HCT116 (cell line): ENCODE measurements around the gene NFIX.

Experiments used
- CTCF ChIP-seq, 3 experiments: fragments of 200-600 bp in 1 of 3; sonication (generic) in 1 of 3; IDR thresholded peaks in 2 of 3; conservative IDR thresholded peaks in 1 of 3; 2 replicates each; pipeline ENCODE4 v1.5.1; 2012 to 2017; ENCODE audit warnings: low read depth in 2 of 3, low read length in 2 of 3, antibody characterized with exemption in 1 of 3, borderline replicate concordance in 1 of 3, control low read depth in 1 of 3, mild to moderate bottlenecking in 1 of 3, mixed read lengths in 1 of 3, mixed run types in 1 of 3, moderate library complexity in 1 of 3; ENCODE audit not compliant: insufficient read depth in 1 of 3
- EGR1 ChIP-seq: IDR thresholded peaks from 2 replicates; pipeline ENCODE4 v1.6.1; 2012; ENCODE audit warnings: low read depth
- EZH2 ChIP-seq: fragments of 200-600 bp; sonication (generic); IDR thresholded peaks from 2 replicates; pipeline ENCODE4 v1.6.1; 2017; ENCODE audit warnings: antibody characterized with exemption, mixed run types
- MAX ChIP-seq: IDR thresholded peaks from 2 replicates; pipeline ENCODE4 v1.6.1; 2012
- POLR2A ChIP-seq: IDR thresholded peaks from 2 replicates; pipeline ENCODE4 v1.7.0; 2011; ENCODE audit warnings: borderline replicate concordance; ENCODE audit not compliant: insufficient read depth, insufficient read length; ENCODE audit errors: extremely low read depth
- POLR2AphosphoS5 ChIP-seq: IDR thresholded peaks from 2 replicates; pipeline ENCODE4 v1.6.1; 2011; ENCODE audit warnings: mild to moderate bottlenecking, low read depth, low read length, moderate library complexity
- RAD21 ChIP-seq: IDR thresholded peaks from 2 replicates; pipeline ENCODE4 v1.6.1; 2012; ENCODE audit warnings: low read depth, mild to moderate bottlenecking
- SIN3A ChIP-seq: IDR thresholded peaks from 2 replicates; pipeline ENCODE4 v1.6.1; 2012; ENCODE audit warnings: low read depth
- YY1 ChIP-seq: IDR thresholded peaks from 2 replicates; pipeline ENCODE4 v1.6.1; 2011; ENCODE audit warnings: low read length, low read depth, moderate library complexity, mild to moderate bottlenecking; ENCODE audit not compliant: insufficient replicate concordance; ENCODE audit errors: extremely low read depth

- TF ChIP-seq YY1: no peak
- no peak for TF ChIP-seq POLR2A
- no peak for TF ChIP-seq EZH2
- TF ChIP-seq CTCF (IDR thresholded peaks at IDR 0.05 in 2 of 3, conservative IDR thresholded peaks at IDR 0.05 in 1 of 3; ENCODE audit: borderline replicate concordance in 1 of 3, insufficient read depth in 1 of 3, low read depth in 2 of 3, low read length in 2 of 3): no peak
- no peak for TF ChIP-seq RAD21
- TF ChIP-seq POLR2AphosphoS5: no peak
- no peak for TF ChIP-seq EGR1
- no peak for TF ChIP-seq MAX
- no peak for TF ChIP-seq SIN3A
These were observed 8.5 kb upstream of the NFIX start for GRCh38 chr19:12986726-12987125.
